Spleen (tissue), 11 donors: Measurements from ENCODE around the gene BRAF. TPM values are rescaled to one million over a fixed set of nuclear protein-coding genes. Genes with fewer than 3 reads are reported as not detected.
"Not testable (repeated sequence)": the region's sequence is repeated elsewhere in the genome, so short reads cannot be mapped to it uniquely, and the experiment has no call there.

Experiments used
- DNase-seq: peaks from one replicate; pipeline ENCODE4 v3.0.0-alpha.2; 2020
- H3K27ac ChIP-seq, 8 donors: fragments of 200-600 bp; sonication (generic) in 7 of 8; 1 replicate in 4 of 8; 2 replicates in 4 of 8; pipeline versions ENCODE4 v1.5.0 to v1.8.0; 2016 to 2021; ENCODE audit warnings: inconsistent platforms in 4 of 8, mild to moderate bottlenecking in 4 of 8, moderate library complexity in 1 of 8
- H3K27me3 ChIP-seq, 7 donors: fragments of 200-600 bp; sonication (generic) in 6 of 7; replicated peaks in 1 of 7; 1 replicate in 4 of 7; 2 replicates in 3 of 7; pipeline versions ENCODE4 v1.5.0 to v1.8.0; 2016 to 2021; ENCODE audit warnings: inconsistent platforms in 3 of 7, mild to moderate bottlenecking in 1 of 7
- H3K36me3 ChIP-seq, 6 donors: fragments of 200-600 bp; sonication (generic) in 5 of 6; 1 replicate in 4 of 6; 2 replicates in 2 of 6; pipeline versions ENCODE4 v1.5.0 to v1.8.0; 2016 to 2021; ENCODE audit warnings: inconsistent platforms in 2 of 6
- H3K4me1 ChIP-seq, 6 donors: fragments of 200-600 bp; sonication (generic) in 5 of 6; 1 replicate in 3 of 6; 2 replicates in 3 of 6; pipeline versions ENCODE4 v1.5.0 to v1.8.0; 2016 to 2021; ENCODE audit warnings: inconsistent platforms in 3 of 6
- H3K4me3 ChIP-seq, 8 donors: fragments of 200-600 bp; sonication (generic) in 7 of 8; 1 replicate in 4 of 8; 2 replicates in 4 of 8; pipeline versions ENCODE4 v1.5.0 to v1.8.0; 2016 to 2021; ENCODE audit warnings: inconsistent platforms in 4 of 8, mild to moderate bottlenecking in 4 of 8, moderate library complexity in 2 of 8
- H3K9me3 ChIP-seq, 8 donors: fragments of 200-600 bp; sonication (generic) in 7 of 8; 1 replicate in 4 of 8; 2 replicates in 4 of 8; pipeline versions ENCODE4 v1.5.0 to v1.8.0; 2016 to 2021; ENCODE audit warnings: inconsistent platforms in 4 of 8
- CTCF ChIP-seq, 11 experiments: fragments of 200-600 bp in 7 of 11; fragments of 450-650 bp in 4 of 11; sonication (generic) in 4 of 11; IDR thresholded peaks in 8 of 11; conservative IDR thresholded peaks in 3 of 11; 1 replicate in 7 of 11; 2 replicates in 4 of 11; pipeline versions ENCODE4 v1.4.0 to v1.8.0; 2016 to 2021; ENCODE audit warnings: antibody characterized with exemption in 11 of 11, inconsistent platforms in 4 of 11, mild to moderate bottlenecking in 1 of 11
- POLR2A ChIP-seq, 3 donors: fragments of 450-650 bp; IDR thresholded peaks; one replicate each; pipeline ENCODE4 v1.5.1; 2017; ENCODE audit warnings: antibody characterized with exemption in 3 of 3, mild to moderate bottlenecking in 1 of 3
- POLR2AphosphoS5 ChIP-seq, 3 donors: sonication (generic); formaldehyde crosslinking; IDR thresholded peaks; one replicate each; pipeline ENCODE4 v1.5.1; 2017; ENCODE audit warnings: antibody characterized with exemption in 3 of 3
- WGBS, 5 donors: extraction: QIAGEN DNeasy Blood & Tissue Kit in 3 of 5; methylation state at CpG; one replicate each; pipeline versions ENCODE4 v1.1.5 to v1.1.7; 2013 to 2018; 5-methylcytosine and 5-hydroxymethylcytosine counted together
- intact Hi-C: fragments of 100-400 bp; cut with DNase I; formaldehyde crosslinking; loops from one replicate; pipeline ENCODE4 v1.15.0; 2023; ENCODE audit warnings: low total_unique reads
- polyA plus RNA-seq, 3 donors: library from polyadenylated mRNA; stranded (reverse); fragments of 200-250 nt; gene quantifications; one replicate each; pipeline ENCODE4 v1.2.1, GENCODE V29; 2013
- total RNA-seq, 7 donors: library from RNA; depleted of rRNA in 3 of 7; stranded (reverse); fragments of >200 nt in 3 of 7; fragmentation: NEBNext Ultra II Directional in 4 of 7; extraction: Animal tissue kit (Norgen Biotek cat#: 25700) in 4 of 7; gene quantifications; one replicate each; pipeline versions ENCODE4 v1.1.0 to v1.2.1, GENCODE V29; 2016 to 2021
- donor health status: healthy with polysubstance abuse.
- donor health status: DM: no; HTN: no; CAD: no; lungs with moderate emphysema.
- donor health status: DM: no; HTN: no; CAD: no.
- donor health status: Bipolar disorder and iron deficiency.
- donor health status: healthy.
- donor health status: DM: no; HTN: no; CAD: no.
- donor health status: DM: yes; HTN: yes; CAD: no.

Gene BRAF
- total and polyA plus RNA-seq, 10 donors = 4.3 to 82.7 (median 49.3) TPM

GRCh38 chr7:140940898-140941297 is 16.2 kb upstream of the BRAF start:
- WGBS, 5 donors = 72 to 100% (median 89%) methylated on average over 1 of the region's 1 CpG
- intact Hi-C loops = no loop called here
- TF ChIP-seq CTCF (IDR thresholded peaks at IDR 0.05 in 8 of 11, conservative IDR thresholded peaks at IDR 0.05 in 3 of 11) = no peak
- TF ChIP-seq POLR2AphosphoS5 (IDR thresholded peaks at IDR 0.05) = no peak
- no peak for TF ChIP-seq POLR2A (IDR thresholded peaks at IDR 0.05)

GRCh38 chr7:140937702-140938264 is 13.1 kb upstream of the BRAF start:
- WGBS, 5 donors = 76 to 93% (median 81%) methylated on average over 3 of the region's 3 CpGs

More at GRCh38 chr7:140940898-140941297, 16.2 kb upstream of the BRAF start:
- Histone ChIP-seq H3K36me3 (no peaks in the 10 kb centered on the region), H3K4me3 (no peak overlapping the region), H3K4me1 (no peaks in the 10 kb centered on the region), H3K27ac (no peak overlapping the region), H3K9me3 (no peaks in the 10 kb centered on the region), H3K27me3 (no peaks in the 10 kb centered on the region)
- no peak for DNase-seq

DNA sequence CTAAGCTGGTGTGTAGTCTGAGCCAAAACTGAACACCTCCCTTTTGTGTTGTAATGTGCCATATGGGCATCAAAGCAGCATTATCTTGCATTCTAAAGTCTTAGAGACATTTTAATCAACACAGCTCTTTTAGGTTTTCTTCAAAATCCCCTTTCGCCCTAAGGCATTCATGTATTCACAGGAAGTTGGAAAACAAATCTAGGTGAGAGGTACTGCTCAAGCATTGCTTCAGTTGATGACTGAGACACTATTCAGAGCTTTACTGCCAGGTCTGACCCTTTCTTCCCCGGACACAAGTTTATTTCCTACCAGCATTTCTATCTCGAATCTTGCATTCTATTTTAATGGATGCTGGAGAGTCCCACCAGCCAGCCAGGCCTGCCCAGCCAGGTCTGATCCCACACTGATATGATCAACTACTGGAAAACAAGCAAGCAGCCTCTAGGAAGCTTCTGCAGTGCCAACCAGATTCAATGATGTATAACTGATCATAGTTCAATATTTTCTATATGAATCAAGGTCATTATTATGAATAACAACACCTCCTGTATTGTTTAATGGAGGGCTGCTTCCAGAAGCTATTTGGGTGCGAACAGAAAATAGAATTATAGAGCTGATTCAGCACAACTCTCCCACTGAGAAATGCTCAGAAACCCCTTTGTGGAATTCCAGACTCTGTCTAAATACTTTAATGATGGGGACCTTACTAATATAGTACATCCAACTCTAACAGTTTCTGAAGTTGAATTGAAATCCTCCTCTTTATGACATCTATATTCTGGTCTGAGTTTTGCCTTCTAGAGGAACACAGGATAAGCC is 4.0 kb upstream of the BRAF start:
- Histone ChIP-seq H3K36me3 (no peaks in the 10 kb centered on the region), H3K27ac (no peak overlapping the region), H3K4me3 (no peak overlapping the region), H3K27me3 (no peaks in the 10 kb centered on the region), H3K9me3 (no peaks in the 10 kb centered on the region), H3K4me1 (peaks cover 0 to 13% (median 7%) of the 10 kb centered on the region in 6 donors)
- intact Hi-C loops = no loop called here
- WGBS, 5 donors = 85 to 91% (median 86%) methylated on average over 4 of the region's 4 CpGs
- DNase-seq = no peak
- TF ChIP-seq CTCF (IDR thresholded peaks at IDR 0.05 in 8 of 11, conservative IDR thresholded peaks at IDR 0.05 in 3 of 11) = no peak
- no peak for TF ChIP-seq POLR2A (IDR thresholded peaks at IDR 0.05)

More at GRCh38 chr7:140937702-140938264, 13.1 kb upstream of the BRAF start:
- no peak for DNase-seq
- H3K27ac ChIP-seq = no peak overlapping the region
- no peaks in the 10 kb centered on the region for H3K27me3 ChIP-seq
- TF ChIP-seq POLR2AphosphoS5 (IDR thresholded peaks at IDR 0.05) (no peak), POLR2A (IDR thresholded peaks at IDR 0.05) (no peak), CTCF (IDR thresholded peaks at IDR 0.05 in 8 of 11, conservative IDR thresholded peaks at IDR 0.05 in 3 of 11) (no peak)
- H3K4me1 ChIP-seq = no peaks in the 10 kb centered on the region
- intact Hi-C loops = no loop called here
- no peak overlapping the region for H3K4me3 ChIP-seq
- H3K36me3 ChIP-seq = no peaks in the 10 kb centered on the region
- no peaks in the 10 kb centered on the region for H3K9me3 ChIP-seq

DNA sequence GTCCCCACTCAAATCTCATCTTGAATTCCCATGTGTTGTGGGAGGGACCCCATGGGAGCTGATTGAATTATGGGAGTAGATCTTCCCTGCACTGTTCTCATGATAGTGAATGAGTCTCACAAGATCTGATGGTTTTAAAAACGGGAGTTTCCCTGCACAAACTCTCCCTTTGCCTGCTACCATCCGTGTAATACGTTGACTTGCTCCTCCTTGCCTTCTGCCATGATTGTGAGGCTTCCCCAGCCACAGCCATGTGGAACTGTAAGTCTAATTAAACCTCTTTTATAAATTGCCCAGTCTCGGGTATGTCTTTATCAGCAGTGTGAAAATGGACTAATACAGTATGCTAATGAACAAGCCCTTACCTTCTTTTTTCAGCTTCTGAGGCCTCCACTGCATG is 3.2 kb upstream of the BRAF start:
- DNase-seq, H3K36me3 ChIP-seq, H3K9me3 ChIP-seq, H3K27me3 ChIP-seq, H3K4me3 ChIP-seq, H3K27ac ChIP-seq, intact Hi-C loops: not testable (repeated sequence)
- peaks cover 4 to 20% (median 15%) of the 10 kb centered on the region in 6 donors for H3K4me1 ChIP-seq
- WGBS, 5 donors = 78 to 93% (median 90%) methylated on average over 4 of the region's 4 CpGs
